Measurements from ENCODE around the gene EPS15.

Gene EPS15

DNA sequence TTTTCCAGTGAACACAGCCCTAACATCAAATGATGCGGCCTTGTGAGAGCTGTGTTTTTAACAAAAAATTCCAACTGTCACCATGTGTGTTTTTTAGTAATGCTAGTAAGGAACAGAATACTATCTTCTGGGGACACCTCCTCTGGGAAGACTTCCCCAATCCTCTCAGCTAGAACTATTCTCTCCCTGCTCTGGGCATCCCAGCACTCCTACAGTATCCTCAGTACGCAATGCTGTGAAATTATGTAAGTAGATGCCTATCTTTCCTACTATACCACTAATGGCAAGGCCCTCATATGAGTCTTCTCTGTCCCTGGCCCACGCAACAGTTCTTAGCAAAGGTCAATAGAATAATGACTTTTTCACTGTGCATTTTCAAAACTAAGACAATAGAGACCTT, 169.2 kb downstream of the EPS15 start:
- peaks cover 0 to 1% of the 10 kb centered on the region in 2 experiments; a peak in 2 of 3 replicates for H3K36me3 ChIP-seq (ENCODE audit: control insufficient read depth in 2 of 2, insufficient read depth in 1 of 2, low read length in 2 of 2)
- no peak for TF ChIP-seq GLIS1 (tag by site-specific recombination; IDR thresholded peaks at IDR 0.05)
- TF ChIP-seq, protein P1, sequence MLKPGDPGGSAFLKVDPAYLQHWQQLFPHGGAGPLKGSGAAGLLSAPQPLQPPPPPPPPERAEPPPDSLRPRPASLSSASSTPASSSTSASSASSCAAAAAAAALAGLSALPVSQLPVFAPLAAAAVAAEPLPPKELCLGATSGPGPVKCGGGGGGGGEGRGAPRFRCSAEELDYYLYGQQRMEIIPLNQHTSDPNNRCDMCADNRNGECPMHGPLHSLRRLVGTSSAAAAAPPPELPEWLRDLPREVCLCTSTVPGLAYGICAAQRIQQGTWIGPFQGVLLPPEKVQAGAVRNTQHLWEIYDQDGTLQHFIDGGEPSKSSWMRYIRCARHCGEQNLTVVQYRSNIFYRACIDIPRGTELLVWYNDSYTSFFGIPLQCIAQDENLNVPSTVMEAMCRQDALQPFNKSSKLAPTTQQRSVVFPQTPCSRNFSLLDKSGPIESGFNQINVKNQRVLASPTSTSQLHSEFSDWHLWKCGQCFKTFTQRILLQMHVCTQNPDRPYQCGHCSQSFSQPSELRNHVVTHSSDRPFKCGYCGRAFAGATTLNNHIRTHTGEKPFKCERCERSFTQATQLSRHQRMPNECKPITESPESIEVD (tag by site-specific recombination; IDR thresholded peaks at IDR 0.05) = no peak
- TF ChIP-seq, protein P2, sequence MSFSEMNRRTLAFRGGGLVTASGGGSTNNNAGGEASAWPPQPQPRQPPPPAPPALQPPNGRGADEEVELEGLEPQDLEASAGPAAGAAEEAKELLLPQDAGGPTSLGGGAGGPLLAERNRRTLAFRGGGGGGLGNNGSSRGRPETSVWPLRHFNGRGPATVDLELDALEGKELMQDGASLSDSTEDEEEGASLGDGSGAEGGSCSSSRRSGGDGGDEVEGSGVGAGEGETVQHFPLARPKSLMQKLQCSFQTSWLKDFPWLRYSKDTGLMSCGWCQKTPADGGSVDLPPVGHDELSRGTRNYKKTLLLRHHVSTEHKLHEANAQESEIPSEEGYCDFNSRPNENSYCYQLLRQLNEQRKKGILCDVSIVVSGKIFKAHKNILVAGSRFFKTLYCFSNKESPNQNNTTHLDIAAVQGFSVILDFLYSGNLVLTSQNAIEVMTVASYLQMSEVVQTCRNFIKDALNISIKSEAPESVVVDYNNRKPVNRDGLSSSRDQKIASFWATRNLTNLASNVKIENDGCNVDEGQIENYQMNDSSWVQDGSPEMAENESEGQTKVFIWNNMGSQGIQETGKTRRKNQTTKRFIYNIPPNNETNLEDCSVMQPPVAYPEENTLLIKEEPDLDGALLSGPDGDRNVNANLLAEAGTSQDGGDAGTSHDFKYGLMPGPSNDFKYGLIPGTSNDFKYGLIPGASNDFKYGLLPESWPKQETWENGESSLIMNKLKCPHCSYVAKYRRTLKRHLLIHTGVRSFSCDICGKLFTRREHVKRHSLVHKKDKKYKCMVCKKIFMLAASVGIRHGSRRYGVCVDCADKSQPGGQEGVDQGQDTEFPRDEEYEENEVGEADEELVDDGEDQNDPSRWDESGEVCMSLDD (tag by site-specific recombination; IDR thresholded peaks at IDR 0.05) = no peak
- no peak for TF ChIP-seq ZNF114 (tag by site-specific recombination; IDR thresholded peaks at IDR 0.05)
- TF ChIP-seq ZNF292 (tag by site-specific recombination; IDR thresholded peaks at IDR 0.05; ENCODE audit: borderline replicate concordance, low read depth) = no peak
- no peak for TF ChIP-seq ZNF239 (tag by site-specific recombination; IDR thresholded peaks at IDR 0.05)
- TF ChIP-seq KLF9 (tag by site-specific recombination; IDR thresholded peaks at IDR 0.05; ENCODE audit: low read depth) = no peak
- TF ChIP-seq ZNF510 (tag by site-specific recombination; IDR thresholded peaks at IDR 0.05; ENCODE audit: insufficient replicate concordance) = no peak
- no peak for TF ChIP-seq SCRT1 (tag by site-specific recombination; IDR thresholded peaks at IDR 0.05; ENCODE audit: borderline replicate concordance)
- TF ChIP-seq OSR2 (tag by site-specific recombination; IDR thresholded peaks at IDR 0.05) = no peak
- TF ChIP-seq, protein P3, sequence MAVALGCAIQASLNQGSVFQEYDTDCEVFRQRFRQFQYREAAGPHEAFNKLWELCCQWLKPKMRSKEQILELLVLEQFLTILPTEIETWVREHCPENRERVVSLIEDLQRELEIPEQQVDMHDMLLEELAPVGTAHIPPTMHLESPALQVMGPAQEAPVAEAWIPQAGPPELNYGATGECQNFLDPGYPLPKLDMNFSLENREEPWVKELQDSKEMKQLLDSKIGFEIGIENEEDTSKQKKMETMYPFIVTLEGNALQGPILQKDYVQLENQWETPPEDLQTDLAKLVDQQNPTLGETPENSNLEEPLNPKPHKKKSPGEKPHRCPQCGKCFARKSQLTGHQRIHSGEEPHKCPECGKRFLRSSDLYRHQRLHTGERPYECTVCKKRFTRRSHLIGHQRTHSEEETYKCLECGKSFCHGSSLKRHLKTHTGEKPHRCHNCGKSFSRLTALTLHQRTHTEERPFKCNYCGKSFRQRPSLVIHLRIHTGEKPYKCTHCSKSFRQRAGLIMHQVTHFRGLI (tag by site-specific recombination; IDR thresholded peaks at IDR 0.05) = no peak
- H3K9me3 ChIP-seq (ENCODE audit: control insufficient read depth, insufficient read depth, low read depth, low read length) = no peaks in the 10 kb centered on the region
- POLR2A ChIA-PET = no interaction called here
- H3K4me1 ChIP-seq (ENCODE audit: control insufficient read depth, insufficient read depth, low read length) = peaks cover under 1% of the 10 kb centered on the region; the same call in 1 of the 2 replicates
- H3K27ac ChIP-seq (ENCODE audit: extremely low read depth, low read depth, low read length) = no peak overlapping the region
- H3K4me3 ChIP-seq (ENCODE audit: low read depth, low read length) = no peak overlapping the region
- CTCF ChIA-PET = no interaction called here

DNA sequence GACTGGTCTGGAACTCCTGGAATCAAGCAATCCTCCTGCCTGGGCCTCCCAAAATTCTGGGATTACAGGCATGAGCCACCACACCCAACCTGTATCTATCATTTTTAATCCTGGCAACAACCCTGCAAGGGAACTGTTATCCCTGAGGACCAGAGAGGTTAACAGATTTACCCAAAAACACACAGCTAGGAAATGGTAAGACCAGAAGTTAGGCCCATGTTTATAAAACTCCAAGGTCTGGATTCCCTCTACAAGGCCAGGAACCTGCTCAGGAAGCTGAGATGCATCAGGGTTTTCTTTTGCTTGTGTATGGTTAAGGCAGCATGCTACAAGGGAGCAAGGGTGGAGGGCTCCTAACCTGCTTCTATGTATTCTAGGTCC, 170.9 kb downstream of the EPS15 start:
- ChIA-PET CTCF (no interaction called here), POLR2A (no interaction called here)

DNA sequence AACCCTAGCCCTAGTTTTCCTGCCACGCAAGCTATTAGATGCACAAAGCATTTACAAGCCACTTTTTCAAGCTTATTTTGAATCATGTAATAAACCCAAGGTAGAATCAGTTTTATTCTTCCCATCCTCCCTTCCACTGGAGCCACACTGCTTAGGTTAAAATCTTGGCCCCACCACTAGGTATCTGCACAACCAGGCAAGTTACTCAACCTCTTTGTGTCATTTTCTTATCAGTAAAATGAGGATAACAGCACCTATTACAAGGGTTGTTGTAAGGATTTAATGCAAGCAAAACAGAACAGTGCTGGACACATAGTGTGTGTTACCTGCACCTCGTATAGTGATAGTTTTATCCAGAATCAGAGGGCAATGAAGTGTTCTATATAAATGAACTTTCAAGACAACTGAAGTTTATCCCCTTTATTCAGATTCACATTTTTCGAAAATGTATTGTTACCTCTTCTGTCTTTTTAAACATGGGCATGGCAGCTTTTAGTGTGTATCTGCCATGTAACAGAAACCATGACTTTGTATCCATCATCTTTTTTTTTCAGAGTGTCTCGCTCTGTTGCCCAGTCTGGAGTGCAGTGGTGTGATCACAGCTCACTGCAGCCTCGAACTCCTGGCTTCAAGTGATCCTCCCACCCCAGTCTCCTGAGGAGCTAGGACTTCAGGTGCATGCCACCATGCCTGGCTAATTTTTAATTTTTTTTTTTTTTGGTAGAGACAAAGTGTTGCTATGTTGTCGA, 171.5 kb downstream of the EPS15 start:
- H3K9me3 ChIP-seq (ENCODE audit: control insufficient read depth, insufficient read depth, low read depth, low read length) = no peaks in the 10 kb centered on the region
- ChIA-PET POLR2A (no interaction called here), CTCF (no interaction called here)
- TF ChIP-seq HOXA7 (CRISPR knock-in tag; IDR thresholded peaks at IDR 0.05; ENCODE audit: borderline replicate concordance) = no peak
- TF ChIP-seq ZNF121 (tag by site-specific recombination; IDR thresholded peaks at IDR 0.05) = peak; percentile 79
- no peak overlapping the region for H3K4me3 ChIP-seq (ENCODE audit: low read depth, low read length)
- no peaks in the 10 kb centered on the region for H3K4me1 ChIP-seq (ENCODE audit: control insufficient read depth, insufficient read depth, low read length)
- H3K27ac ChIP-seq (ENCODE audit: extremely low read depth, low read depth, low read length) = no peak overlapping the region
- H3K36me3 ChIP-seq (ENCODE audit: control insufficient read depth in 2 of 2, insufficient read depth in 1 of 2, low read length in 2 of 2) = no peaks in the 10 kb centered on the region

More for the DNA sequence above, 170.9 kb downstream of the EPS15 start:
- Histone ChIP-seq H3K9me3 (ENCODE audit: control insufficient read depth, insufficient read depth, low read depth, low read length) (no peaks in the 10 kb centered on the region), H3K36me3 (ENCODE audit: control insufficient read depth in 2 of 2, insufficient read depth in 1 of 2, low read length in 2 of 2) (no peaks in the 10 kb centered on the region), H3K4me1 (ENCODE audit: control insufficient read depth, insufficient read depth, low read length) (no peaks in the 10 kb centered on the region), H3K4me3 (ENCODE audit: low read depth, low read length) (no peak overlapping the region), H3K27ac (ENCODE audit: extremely low read depth, low read depth, low read length) (no peak overlapping the region)
- TF ChIP-seq ZNF768 (tag by site-specific recombination; IDR thresholded peaks at IDR 0.05) = peak; percentile 44; the same call in 1 of the 2 replicates
- TF ChIP-seq ZNF610 (tag by site-specific recombination; IDR thresholded peaks at IDR 0.05; ENCODE audit: borderline replicate concordance) = no peak
